ENCODE measurements around the gene AKAP13.
A peak's percentile ranks its signal among the peaks of the same experiment; 100 is the strongest.
"Not testable (repeated sequence)": the region's sequence is repeated elsewhere in the genome, so short reads cannot be mapped to it uniquely, and the experiment has no call there.

Gene AKAP13

GRCh38 chr15:85380217-85380811 lies at the start of gene AKAP13:
TSS of gene AKAP13 (plus strand) at chr15:85380603. CDS start at chr15:85485721, 105,118 bp downstream.
- peak; percentile 97 for DNase-seq

- peak; percentile 83 for DNase-seq
These were observed 49.4 kb upstream of the AKAP13 start for GRCh38 chr15:85330901-85331588.

- no peak for DNase-seq
These were observed 48.6 kb upstream of the AKAP13 start for GRCh38 chr15:85331655-85332285.

GRCh38 chr15:85333132-85333831 lies 47.1 kb upstream of the AKAP13 start:
- no peak for DNase-seq

GRCh38 chr15:85334241-85334640 lies 46.2 kb upstream of the AKAP13 start:
- no peak for DNase-seq

- no peak for DNase-seq
These were observed 45.0 kb upstream of the AKAP13 start for GRCh38 chr15:85335193-85335942.

GRCh38 chr15:85336880-85337279 lies 43.5 kb upstream of the AKAP13 start:
- DNase-seq, result no peak

- DNase-seq, result no peak
These were observed 42.9 kb upstream of the AKAP13 start for GRCh38 chr15:85337425-85338074.

- DNase-seq, result no peak
These were observed 40.1 kb upstream of the AKAP13 start for GRCh38 chr15:85340321-85340665.

GRCh38 chr15:85340852-85341251 lies 39.6 kb upstream of the AKAP13 start:
- no peak for DNase-seq

- DNase-seq, result not testable (repeated sequence)
These were observed 38.2 kb upstream of the AKAP13 start for GRCh38 chr15:85342163-85342562.

- not testable (repeated sequence) for DNase-seq
These were observed 37.0 kb upstream of the AKAP13 start for GRCh38 chr15:85343443-85343842.

- DNase-seq, result not testable (repeated sequence)
These were observed 36.2 kb upstream of the AKAP13 start for GRCh38 chr15:85344241-85344640.

GRCh38 chr15:85344653-85345114 lies 35.7 kb upstream of the AKAP13 start:
- DNase-seq, result not testable (repeated sequence)

GRCh38 chr15:85345196-85345918 lies 35.0 kb upstream of the AKAP13 start:
- not testable (repeated sequence) for DNase-seq

GRCh38 chr15:85346462-85347084 lies 33.8 kb upstream of the AKAP13 start:
- DNase-seq, result not testable (repeated sequence)

- DNase-seq, result not testable (repeated sequence)
These were observed 32.9 kb upstream of the AKAP13 start for GRCh38 chr15:85347264-85348047.

- DNase-seq, result not testable (repeated sequence)
These were observed 32.2 kb upstream of the AKAP13 start for GRCh38 chr15:85348048-85348766.

- DNase-seq, result not testable (repeated sequence)
These were observed 31.3 kb upstream of the AKAP13 start for GRCh38 chr15:85349062-85349461.
